Thymus (tissue), 11 donors: ENCODE data around the gene USP32. TPM values are rescaled to one million over a fixed set of nuclear protein-coding genes. Genes with fewer than 3 reads are reported as not detected.
A peak's percentile ranks its signal among the peaks of the same experiment; 100 is the strongest.
"Not testable (repeated sequence)": the region's sequence is repeated elsewhere in the genome, so short reads cannot be mapped to it uniquely, and the experiment has no call there.

Source experiments
- DNase-seq, 9 donors: peaks; one replicate each; pipeline ENCODE4 v3.0.0-alpha.2; 2013; ENCODE audit warnings: low spot score in 9 of 9, low read depth in 6 of 9, missing footprints in 1 of 9
- H3K27ac ChIP-seq, 2 donors: one replicate each; pipeline ENCODE4 v1.5.1; 2013; ENCODE audit warnings: control low read depth in 1 of 2, low read depth in 1 of 2, low read length in 1 of 2, mild to moderate bottlenecking in 1 of 2, moderate library complexity in 1 of 2
- H3K27me3 ChIP-seq, 2 donors: one replicate each; pipeline ENCODE4 v1.5.1; 2013; ENCODE audit warnings: low read length in 1 of 2; ENCODE audit not compliant: control insufficient read depth in 2 of 2, insufficient read depth in 1 of 2
- H3K36me3 ChIP-seq, 2 donors: one replicate each; pipeline ENCODE4 v1.5.1; 2013; ENCODE audit warnings: low read length in 1 of 2, mild to moderate bottlenecking in 1 of 2, moderate library complexity in 1 of 2; ENCODE audit not compliant: control insufficient read depth in 2 of 2, insufficient read depth in 2 of 2
- H3K4me1 ChIP-seq, 2 donors: one replicate each; pipeline ENCODE4 v1.5.1; 2013; ENCODE audit warnings: low read length in 2 of 2; ENCODE audit not compliant: control insufficient read depth in 2 of 2, insufficient read depth in 2 of 2
- H3K4me3 ChIP-seq, 2 donors: one replicate each; pipeline ENCODE4 v1.5.1; 2013; ENCODE audit warnings: low read length in 2 of 2, control low read depth in 1 of 2, mild to moderate bottlenecking in 1 of 2
- H3K9me3 ChIP-seq, 2 donors: one replicate each; pipeline ENCODE4 v1.5.1; 2013; ENCODE audit warnings: low read length in 1 of 2, mild to moderate bottlenecking in 1 of 2; ENCODE audit not compliant: control insufficient read depth in 2 of 2, insufficient read depth in 1 of 2
- WGBS: extraction: QIAGEN DNeasy Blood & Tissue Kit; methylation state at CpG from one replicate; pipeline ENCODE4 v1.1.7; 2013; 5-methylcytosine and 5-hydroxymethylcytosine counted together
- polyA plus RNA-seq: library from polyadenylated mRNA; stranded (reverse); fragments of 200-250 nt; gene quantifications from one replicate; pipeline ENCODE4 v1.2.3, GENCODE V29; 2013
- total RNA-seq: library from RNA; stranded (reverse); fragments of 120-200 nt; gene quantifications from one replicate; pipeline ENCODE4 v1.2.4, GENCODE V29; 2013
- donor health status: healthy.

The USP32 gene
- total and polyA plus RNA-seq, 2 donors = 10.0 to 26.4 TPM

- no peaks in the 10 kb centered on the region for H3K4me1 ChIP-seq
- no peaks in the 10 kb centered on the region for H3K9me3 ChIP-seq
- no peaks in the 10 kb centered on the region for H3K27me3 ChIP-seq
- H3K27ac ChIP-seq = no peak overlapping the region
- no peak overlapping the region for H3K4me3 ChIP-seq
- H3K36me3 ChIP-seq = peaks cover 7 to 20% of the 10 kb centered on the region in 2 donors
- DNase-seq = peak in 1 of 9 donors; percentile 5
- WGBS = 97% methylated on average over 3 of the region's 3 CpGs
Observed at GRCh38 chr17:60229188-60229802, 162.6 kb downstream of the USP32 start.

GRCh38 chr17:60227276-60227675 is 164.7 kb downstream of the USP32 start:
- H3K27me3 ChIP-seq, H3K4me1 ChIP-seq, DNase-seq, H3K4me3 ChIP-seq, H3K9me3 ChIP-seq, H3K27ac ChIP-seq: not testable (repeated sequence)
- H3K36me3 ChIP-seq = peaks cover 10 to 30% of the 10 kb centered on the region in 2 donors
- 98% methylated on average over 8 of the region's 8 CpGs for WGBS

GRCh38 chr17:60224064-60224463 is 167.9 kb downstream of the USP32 start:
- Histone ChIP-seq H3K27me3 (no peaks in the 10 kb centered on the region), H3K4me3 (no peak overlapping the region), H3K9me3 (no peaks in the 10 kb centered on the region), H3K4me1 (no peaks in the 10 kb centered on the region), H3K27ac (no peak overlapping the region), H3K36me3 (peaks cover 19 to 34% of the 10 kb centered on the region in 2 donors)
- DNase-seq = no peak
- 97% methylated on average over 1 of the region's 1 CpG for WGBS

- Histone ChIP-seq H3K9me3 (no peaks in the 10 kb centered on the region), H3K4me3 (no peak overlapping the region), H3K27me3 (no peaks in the 10 kb centered on the region), H3K4me1 (no peaks in the 10 kb centered on the region), H3K27ac (no peak overlapping the region), H3K36me3 (peaks cover 19 to 34% of the 10 kb centered on the region in 2 donors)
- no peak for DNase-seq
- 97% methylated on average over 1 of the region's 1 CpG for WGBS
Observed at GRCh38 chr17:60223456-60223855, 168.5 kb downstream of the USP32 start.

- H3K9me3 ChIP-seq, H3K27me3 ChIP-seq, H3K4me3 ChIP-seq, H3K4me1 ChIP-seq, H3K27ac ChIP-seq, DNase-seq: not testable (repeated sequence)
- WGBS = 96% methylated on average over 2 of the region's 2 CpGs
- peaks cover 9 to 16% of the 10 kb centered on the region in 2 donors for H3K36me3 ChIP-seq
Observed at GRCh38 chr17:60218774-60219173, 173.2 kb downstream of the USP32 start.

- not testable (repeated sequence) for H3K9me3 ChIP-seq, H3K27ac ChIP-seq, H3K36me3 ChIP-seq, DNase-seq, H3K27me3 ChIP-seq, H3K4me1 ChIP-seq, H3K4me3 ChIP-seq
- 71% methylated on average over 1 of the region's 2 CpGs for WGBS
Observed at GRCh38 chr17:60215895-60216294, 176.0 kb downstream of the USP32 start.

GRCh38 chr17:60211282-60211681 is 180.7 kb downstream of the USP32 start:
- not testable (repeated sequence) for H3K9me3 ChIP-seq, H3K36me3 ChIP-seq, H3K4me3 ChIP-seq, H3K4me1 ChIP-seq, H3K27ac ChIP-seq, H3K27me3 ChIP-seq, DNase-seq

GRCh38 chr17:60208302-60208701 is 183.6 kb downstream of the USP32 start:
- not testable (repeated sequence) for H3K27me3 ChIP-seq, H3K36me3 ChIP-seq, DNase-seq, H3K27ac ChIP-seq, H3K9me3 ChIP-seq, H3K4me1 ChIP-seq, H3K4me3 ChIP-seq
- WGBS = 100% methylated on average over 1 of the region's 1 CpG

- H3K4me3 ChIP-seq, H3K27ac ChIP-seq, H3K36me3 ChIP-seq, H3K9me3 ChIP-seq, H3K27me3 ChIP-seq, DNase-seq, H3K4me1 ChIP-seq: not testable (repeated sequence)
Observed at GRCh38 chr17:60205782-60206181, 186.2 kb downstream of the USP32 start.

- not testable (repeated sequence) for H3K9me3 ChIP-seq, H3K4me3 ChIP-seq, H3K27ac ChIP-seq, H3K4me1 ChIP-seq, DNase-seq, H3K27me3 ChIP-seq
- peaks cover under 1 to 21% of the 10 kb centered on the region in 2 donors for H3K36me3 ChIP-seq
- 100% methylated on average over 1 of the region's 1 CpG for WGBS
Observed at GRCh38 chr17:60198630-60199029, 193.3 kb downstream of the USP32 start.
